A673 (cell line): ENCODE measurements around the gene TSPAN3.

Experiments
- CTCF ChIP-seq: fragments of 300-800, 200-600 bp; sonication (generic); conservative IDR thresholded peaks from 2 replicates; pipeline ENCODE4 v1.5.1; 2017; ENCODE audit warnings: low read depth, mild to moderate bottlenecking, antibody characterized with exemption, low read length, moderate library complexity, mixed read lengths
- EZH2 ChIP-seq: fragments of 200-600 bp; sonication (generic); IDR thresholded peaks from 2 replicates; pipeline ENCODE4 v1.6.1; 2017; ENCODE audit warnings: borderline replicate concordance, low read depth, mild to moderate bottlenecking, mixed read lengths, antibody characterized with exemption, low read length; ENCODE audit not compliant: poor library complexity, severe bottlenecking

- TF ChIP-seq CTCF, result no peak
- TF ChIP-seq EZH2, result no peak
Observed at GRCh38 chr15:77081971-77082370, 11.1 kb upstream of the TSPAN3 start.
